Smooth muscle cell (in vitro differentiated cells): Measurements from ENCODE around the gene ABHD6. TPM values are rescaled to one million over a fixed set of nuclear protein-coding genes. Genes with fewer than 3 reads are reported as not detected.

Experiments
- DNase-seq: peaks from one replicate; lab custom pipeline; 2025; ENCODE audit not compliant: unreplicated experiment; lab: John Stamatoyannopoulos, UW
- H2AFZ ChIP-seq: fragments of 200-600 bp; sonication (generic); 2 replicates; pipeline ENCODE4 v1.6.0; 2016; ENCODE audit warnings: antibody characterized with exemption, low read depth, mild to moderate bottlenecking
- H3F3A ChIP-seq: fragments of 200-600 bp; sonication (generic); 2 replicates; pipeline ENCODE4 v1.6.0; 2017; ENCODE audit warnings: antibody characterized with exemption, low read depth
- H3K27ac ChIP-seq: fragments of 200-600 bp; sonication (generic); 2 replicates; pipeline ENCODE4 v1.5.1; 2016; ENCODE audit warnings: low read depth, mild to moderate bottlenecking
- H3K27me3 ChIP-seq: fragments of 200-600 bp; sonication (generic); 2 replicates; pipeline ENCODE4 v1.6.1; 2016; ENCODE audit warnings: low read depth, mild to moderate bottlenecking
- H3K36me3 ChIP-seq: fragments of 200-600 bp; sonication (generic); 2 replicates; pipeline ENCODE4 v1.5.1; 2016; ENCODE audit warnings: low read depth
- H3K4me1 ChIP-seq: fragments of 200-600 bp; sonication (generic); 2 replicates; pipeline ENCODE4 v1.5.1; 2016; ENCODE audit warnings: low read depth
- H3K4me2 ChIP-seq: fragments of 200-600 bp; sonication (generic); 2 replicates; pipeline ENCODE4 v1.6.0; 2016; ENCODE audit warnings: mild to moderate bottlenecking
- H3K4me3 ChIP-seq: fragments of 200-600 bp; sonication (generic); 2 replicates; pipeline ENCODE4 v1.5.1; 2016; ENCODE audit warnings: mild to moderate bottlenecking
- H3K79me2 ChIP-seq: fragments of 200-600 bp; sonication (generic); 2 replicates; pipeline ENCODE4 v1.6.0; 2016; ENCODE audit warnings: low read depth, mild to moderate bottlenecking
- H3K9ac ChIP-seq: fragments of 200-600 bp; sonication (generic); 2 replicates; pipeline ENCODE4 v1.6.0; 2016; ENCODE audit warnings: low read depth
- H3K9me3 ChIP-seq: fragments of 200-600 bp; sonication (generic); replicated peaks from 2 replicates; pipeline ENCODE4 v1.5.1; 2016; ENCODE audit warnings: low read depth
- H4K20me1 ChIP-seq: fragments of 200-600 bp; sonication (generic); 2 replicates; pipeline ENCODE4 v1.6.0; 2016; ENCODE audit warnings: low read depth
- CTCF ChIP-seq: fragments of 200-600 bp; sonication (generic); IDR thresholded peaks from 2 replicates; pipeline ENCODE4 v1.5.1; 2017; ENCODE audit warnings: borderline replicate concordance, mild to moderate bottlenecking, antibody characterized with exemption; ENCODE audit not compliant: insufficient read depth, poor library complexity, severe bottlenecking
- WGBS: methylation state at CpG from one replicate; pipeline ENCODE4 v1.1.7; 2016; ENCODE audit warnings: low lambda C conversion rate; 5-methylcytosine and 5-hydroxymethylcytosine counted together
- polyA plus RNA-seq: library from polyadenylated mRNA; unstranded; fragments of >200 nt; fragmentation: Nextera tagmentation; extraction: Ambion mirVana; gene quantifications from 2 replicates; pipeline ENCODE4 v1.2.1, GENCODE V29; 2016
- total RNA-seq: library from RNA; depleted of rRNA; stranded (reverse); fragments of >200 nt; gene quantifications from 2 replicates; pipeline ENCODE4 v1.2.3, GENCODE V29; 2014

ABHD6 gene
- total and polyA plus RNA-seq, 2 experiments from 2014 or later, result 3.9 to 7.1 TPM

DNA sequence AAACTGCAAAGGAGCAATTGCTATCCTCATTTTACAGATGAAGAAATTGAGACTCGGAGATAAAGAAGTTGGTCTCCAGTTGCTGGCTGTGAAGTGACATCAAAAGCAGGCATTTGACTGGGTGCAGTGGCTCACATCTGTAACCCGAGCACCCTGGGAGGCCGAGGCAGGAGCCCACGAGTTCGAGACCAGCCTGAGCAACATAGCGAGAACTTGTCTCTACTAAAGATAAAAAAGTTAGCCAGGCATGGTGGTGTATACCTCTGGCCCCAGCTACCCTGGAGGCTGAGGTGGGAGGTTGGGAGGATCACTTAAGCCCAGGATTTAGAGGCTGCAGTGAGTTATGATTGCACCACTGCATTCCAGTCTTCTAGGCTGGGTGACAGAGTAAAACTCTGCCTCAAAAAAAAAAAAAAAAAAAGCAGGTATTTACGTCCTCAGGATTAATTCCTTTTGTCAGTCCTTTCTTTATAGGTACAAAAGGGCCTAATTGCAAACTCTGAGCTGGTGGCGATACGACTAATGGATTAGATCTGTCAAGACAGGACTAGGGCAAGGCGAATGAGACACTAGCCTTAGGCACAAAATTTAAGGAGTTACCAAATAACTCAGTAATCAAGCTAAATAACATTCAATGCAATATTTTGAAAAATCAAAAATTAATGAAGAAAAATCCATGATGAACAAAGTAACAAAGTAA is 20.9 kb upstream of the ABHD6 start:
- no peak for DNase-seq
- Histone ChIP-seq H3K4me2 (peak overlapping the region; percentile 1), H2AFZ (no peak overlapping the region)

DNA sequence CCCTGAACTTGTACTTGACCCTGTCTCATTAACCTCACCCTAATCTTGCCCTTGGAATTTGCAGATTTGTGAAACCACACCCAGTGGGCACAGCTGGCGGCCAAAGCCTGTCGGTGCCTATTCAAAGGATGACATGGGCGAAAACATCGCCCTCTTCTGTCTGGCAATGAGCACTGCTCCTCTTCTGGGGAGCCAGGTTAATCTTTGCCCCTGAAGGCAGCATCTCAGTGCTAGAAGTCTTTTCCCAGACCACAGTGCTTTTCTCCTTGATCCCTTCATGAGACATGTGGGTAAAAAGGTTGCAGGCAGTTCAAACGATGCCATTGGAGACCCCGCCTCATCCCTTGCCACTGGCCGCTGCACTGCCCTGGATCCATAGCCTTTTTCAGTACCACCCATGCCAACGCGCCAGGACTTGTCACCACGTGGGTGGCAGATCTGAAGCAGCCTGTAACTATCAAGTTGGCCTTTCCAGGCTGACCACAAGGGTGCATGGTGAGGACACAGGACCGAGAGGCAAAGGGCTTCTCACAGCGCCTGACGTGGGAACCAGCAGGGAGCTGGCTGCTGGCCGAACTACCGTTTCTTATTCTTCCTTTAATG is 20.3 kb upstream of the ABHD6 start:
- 18% methylated on average over 15 of the region's 15 CpGs for whole genome bisulfite sequencing

More for the DNA sequence above, 20.9 kb upstream of the ABHD6 start:
- Histone ChIP-seq H3K36me3 (no peaks in the 10 kb centered on the region), H3K9me3 (no peaks in the 10 kb centered on the region), H3K9ac (no peak overlapping the region), H3K27me3 (no peaks in the 10 kb centered on the region), H3K4me1 (peaks cover 5% of the 10 kb centered on the region), H3K79me2 (no peaks in the 10 kb centered on the region), H4K20me1 (no peaks in the 10 kb centered on the region), H3F3A (no peaks in the 10 kb centered on the region), H3K4me3 (no peak overlapping the region), H3K27ac (no peak overlapping the region)
- 73% methylated on average over 10 of the region's 10 CpGs for WGBS
- no peak for TF ChIP-seq CTCF

DNA sequence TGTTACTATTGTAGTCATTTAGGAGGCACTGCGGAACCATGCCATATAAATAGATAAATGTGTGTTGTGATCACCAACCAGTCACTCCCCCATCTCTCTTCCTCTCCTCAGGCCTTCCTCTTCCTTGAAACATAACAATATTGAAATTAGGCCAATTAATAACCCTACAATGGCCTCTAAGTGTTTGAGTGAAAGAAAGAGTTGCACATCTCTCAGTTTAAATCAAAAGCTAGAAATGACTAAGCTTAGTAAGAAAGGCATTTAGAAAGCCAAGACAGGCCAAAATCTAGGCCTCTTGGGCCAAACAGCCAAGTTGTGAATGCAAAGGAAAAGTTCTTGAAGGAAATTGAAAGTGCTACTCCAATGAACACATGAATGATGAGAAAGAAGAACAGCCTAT is 18.7 kb upstream of the ABHD6 start:
- WGBS, result 91% methylated on average over 1 of the region's 1 CpG
- Histone ChIP-seq H3K27ac (no peak overlapping the region), H3K79me2 (no peaks in the 10 kb centered on the region), H2AFZ (no peak overlapping the region), H3K27me3 (no peaks in the 10 kb centered on the region), H3K9me3 (no peaks in the 10 kb centered on the region), H3K4me1 (peaks cover 5% of the 10 kb centered on the region), H3F3A (no peaks in the 10 kb centered on the region), H3K4me3 (no peak overlapping the region), H3K36me3 (no peaks in the 10 kb centered on the region), H4K20me1 (no peaks in the 10 kb centered on the region), H3K9ac (no peak overlapping the region), H3K4me2 (no peak overlapping the region)
- no peak for TF ChIP-seq CTCF
- no peak for DNase-seq

More for the DNA sequence above, 20.3 kb upstream of the ABHD6 start:
- Histone ChIP-seq H4K20me1 (no peaks in the 10 kb centered on the region), H3F3A (no peaks in the 10 kb centered on the region), H3K9me3 (no peaks in the 10 kb centered on the region), H3K4me2 (peak overlapping the region; percentile 60), H3K27me3 (no peaks in the 10 kb centered on the region), H3K27ac (no peak overlapping the region), H3K4me1 (peaks cover 5% of the 10 kb centered on the region), H3K79me2 (no peaks in the 10 kb centered on the region), H2AFZ (no peak overlapping the region), H3K9ac (no peak overlapping the region), H3K36me3 (no peaks in the 10 kb centered on the region), H3K4me3 (no peak overlapping the region)
- TF ChIP-seq CTCF, result peak; percentile 72
- no peak for DNase-seq

GRCh38 chr3:58222161-58222724 is 15.3 kb upstream of the ABHD6 start:
- H3K79me2 ChIP-seq, result no peaks in the 10 kb centered on the region
- H4K20me1 ChIP-seq, result no peaks in the 10 kb centered on the region
- H3K4me1 ChIP-seq, result no peaks in the 10 kb centered on the region
- H3K36me3 ChIP-seq, result no peaks in the 10 kb centered on the region
- WGBS, result 53% methylated on average over 8 of the region's 8 CpGs
- peaks cover 14% of the 10 kb centered on the region for H3K27me3 ChIP-seq
- H3K27ac ChIP-seq, result no peak overlapping the region
- no peaks in the 10 kb centered on the region for H3K9me3 ChIP-seq
- TF ChIP-seq CTCF, result no peak
- no peaks in the 10 kb centered on the region for H3F3A ChIP-seq
- no peak overlapping the region for H3K4me3 ChIP-seq
- H3K9ac ChIP-seq, result no peak overlapping the region
- no peak overlapping the region for H3K4me2 ChIP-seq
- H2AFZ ChIP-seq, result no peak overlapping the region
- DNase-seq, result no peak
